ENCODE measurements around the gene PLA2G2D.
"Not testable (repeated sequence)": the region's sequence is repeated elsewhere in the genome, so short reads cannot be mapped to it uniquely, and the experiment has no call there.

Gene PLA2G2D

GRCh38 chr1:20142001-20142710 is 22.8 kb upstream of the PLA2G2D start:
- no peak for ATAC-seq

- no peak for ATAC-seq
Measured at GRCh38 chr1:20141466-20141865, 22.1 kb upstream of the PLA2G2D start.

- no peak for ATAC-seq
Measured at GRCh38 chr1:20141001-20141400, 21.7 kb upstream of the PLA2G2D start.

- no peak for ATAC-seq
Measured at GRCh38 chr1:20139776-20140612, 20.7 kb upstream of the PLA2G2D start.

- ATAC-seq: no peak
Measured at GRCh38 chr1:20138961-20139550, 19.7 kb upstream of the PLA2G2D start, which contains the start of gene PLA2G2F. PLA2G2F (plus strand) TSS chr1:20139323; CDS start chr1:20139428, 105 bp downstream.

GRCh38 chr1:20138346-20138745 is 19.0 kb upstream of the PLA2G2D start:
- no peak for ATAC-seq

GRCh38 chr1:20137604-20138003 is 18.3 kb upstream of the PLA2G2D start:
- no peak for ATAC-seq

GRCh38 chr1:20137055-20137454 is 17.7 kb upstream of the PLA2G2D start:
- no peak for ATAC-seq

GRCh38 chr1:20136249-20136648 is 16.9 kb upstream of the PLA2G2D start:
- ATAC-seq: no peak

- no peak for ATAC-seq
Measured at GRCh38 chr1:20134995-20135394, 15.7 kb upstream of the PLA2G2D start.

GRCh38 chr1:20130518-20130917 is 11.2 kb upstream of the PLA2G2D start:
- not testable (repeated sequence) for ATAC-seq

GRCh38 chr1:20126806-20127440 is 7.6 kb upstream of the PLA2G2D start:
- no peak for ATAC-seq

- ATAC-seq: no peak
Measured at GRCh38 chr1:20126041-20126805, 6.9 kb upstream of the PLA2G2D start.

- no peak for ATAC-seq
Measured at GRCh38 chr1:20125100-20125499, 5.8 kb upstream of the PLA2G2D start.

- peak in 1 of 2 donors; percentile 33 for ATAC-seq
Measured at GRCh38 chr1:20124456-20125057, 5.2 kb upstream of the PLA2G2D start.

GRCh38 chr1:20123722-20124455 is 4.6 kb upstream of the PLA2G2D start:
- no peak for ATAC-seq

- no peak for ATAC-seq
Measured at GRCh38 chr1:20120796-20121195, 1.5 kb upstream of the PLA2G2D start.

- no peak for ATAC-seq
Measured at GRCh38 chr1:20117236-20117635, 2.1 kb downstream of the PLA2G2D start.

- no peak for ATAC-seq
Measured at GRCh38 chr1:20115916-20116315, 3.4 kb downstream of the PLA2G2D start.

- ATAC-seq: no peak
Measured at GRCh38 chr1:20115479-20115878, 3.9 kb downstream of the PLA2G2D start.

GRCh38 chr1:20114021-20114648 is 5.2 kb downstream of the PLA2G2D start:
- ATAC-seq: no peak

Measured in activated CD4-positive, CD25-positive, alpha-beta regulatory T cell treated with anti-CD3 and anti-CD28 coated beads, Interleukin-2, amount 50 U/mL, for 24 hours (primary cell).